CD4-positive, alpha-beta T cell treated with Interleukin-15 for 4 hours (primary cell): ENCODE data around the gene B3GNT9.
"Not testable (repeated sequence)": the region's sequence is repeated elsewhere in the genome, so short reads cannot be mapped to it uniquely, and the experiment has no call there.

ENCODE experiments used
- DNase-seq: peaks from one replicate; pipeline ENCODE4 v3.0.0-alpha.2; 2020; ENCODE audit warnings: low spot score

Gene B3GNT9

GRCh38 chr16:67150047-67150832 lies 558 bp downstream of the B3GNT9 start:
- peak; percentile 53 for DNase-seq

GRCh38 chr16:67149276-67150046 lies 1.3 kb downstream of the B3GNT9 start:
- no peak for DNase-seq

- no peak for DNase-seq
Observed at GRCh38 chr16:67148656-67149275, 2.0 kb downstream of the B3GNT9 start.

GRCh38 chr16:67148221-67148620 lies 2.6 kb downstream of the B3GNT9 start:
- no peak for DNase-seq

GRCh38 chr16:67147437-67148140 lies 3.2 kb downstream of the B3GNT9 start:
- DNase-seq, result no peak

- DNase-seq, result no peak
Observed at GRCh38 chr16:67146523-67147357, 4.1 kb downstream of the B3GNT9 start.

- DNase-seq, result no peak
Observed at GRCh38 chr16:67145746-67146145, 5.1 kb downstream of the B3GNT9 start.

- no peak for DNase-seq
Observed at GRCh38 chr16:67144943-67145342, 5.9 kb downstream of the B3GNT9 start.

- no peak for DNase-seq
Observed at GRCh38 chr16:67142342-67142741, 8.5 kb downstream of the B3GNT9 start.

GRCh38 chr16:67141391-67141790 lies 9.4 kb downstream of the B3GNT9 start:
- no peak for DNase-seq

GRCh38 chr16:67137605-67138004 lies 13.2 kb downstream of the B3GNT9 start:
- no peak for DNase-seq

GRCh38 chr16:67129422-67129821 lies 21.4 kb downstream of the B3GNT9 start:
- DNase-seq, result no peak

- no peak for DNase-seq
Observed at GRCh38 chr16:67128887-67129286, 21.9 kb downstream of the B3GNT9 start.

GRCh38 chr16:67128417-67128816 lies 22.4 kb downstream of the B3GNT9 start:
- DNase-seq, result no peak

GRCh38 chr16:67122799-67123198 lies 28.0 kb downstream of the B3GNT9 start:
- not testable (repeated sequence) for DNase-seq

GRCh38 chr16:67120025-67120424 lies 30.8 kb downstream of the B3GNT9 start:
- DNase-seq, result no peak

- no peak for DNase-seq
Observed at GRCh38 chr16:67117716-67118115, 33.1 kb downstream of the B3GNT9 start.

GRCh38 chr16:67116388-67117311 lies 34.1 kb downstream of the B3GNT9 start:
- no peak for DNase-seq

- no peak for DNase-seq
Observed at GRCh38 chr16:67115639-67116038, 35.2 kb downstream of the B3GNT9 start.

- no peak for DNase-seq
Observed at GRCh38 chr16:67114793-67115192, 36.0 kb downstream of the B3GNT9 start.
